Neuron (in vitro differentiated cells): ENCODE measurements around the gene GTF3C5.

Source experiments
- H2AFZ ChIP-seq: one replicate; pipeline ENCODE4 v1.6.1; 2013; ENCODE audit warnings: low read depth, mild to moderate bottlenecking, inconsistent platforms, low read length, moderate library complexity
- H3K27me3 ChIP-seq: one replicate; pipeline ENCODE4 v1.6.1; 2013; ENCODE audit warnings: low read length; ENCODE audit not compliant: insufficient read depth
- H3K36me3 ChIP-seq: one replicate; pipeline ENCODE4 v1.6.1; 2013; ENCODE audit warnings: low read length; ENCODE audit not compliant: insufficient read depth
- H3K4me1 ChIP-seq: one replicate; pipeline ENCODE4 v1.6.1; 2013; ENCODE audit warnings: low read length; ENCODE audit not compliant: insufficient read depth
- H3K4me3 ChIP-seq: 2 replicates; pipeline ENCODE4 v1.5.1; 2013; ENCODE audit warnings: mild to moderate bottlenecking, low read length, moderate library complexity
- H3K9me3 ChIP-seq: one replicate; pipeline ENCODE4 v1.6.1; 2013; ENCODE audit warnings: low read length

Gene GTF3C5, protein sequence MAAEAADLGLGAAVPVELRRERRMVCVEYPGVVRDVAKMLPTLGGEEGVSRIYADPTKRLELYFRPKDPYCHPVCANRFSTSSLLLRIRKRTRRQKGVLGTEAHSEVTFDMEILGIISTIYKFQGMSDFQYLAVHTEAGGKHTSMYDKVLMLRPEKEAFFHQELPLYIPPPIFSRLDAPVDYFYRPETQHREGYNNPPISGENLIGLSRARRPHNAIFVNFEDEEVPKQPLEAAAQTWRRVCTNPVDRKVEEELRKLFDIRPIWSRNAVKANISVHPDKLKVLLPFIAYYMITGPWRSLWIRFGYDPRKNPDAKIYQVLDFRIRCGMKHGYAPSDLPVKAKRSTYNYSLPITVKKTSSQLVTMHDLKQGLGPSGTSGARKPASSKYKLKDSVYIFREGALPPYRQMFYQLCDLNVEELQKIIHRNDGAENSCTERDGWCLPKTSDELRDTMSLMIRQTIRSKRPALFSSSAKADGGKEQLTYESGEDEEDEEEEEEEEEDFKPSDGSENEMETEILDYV

DNA sequence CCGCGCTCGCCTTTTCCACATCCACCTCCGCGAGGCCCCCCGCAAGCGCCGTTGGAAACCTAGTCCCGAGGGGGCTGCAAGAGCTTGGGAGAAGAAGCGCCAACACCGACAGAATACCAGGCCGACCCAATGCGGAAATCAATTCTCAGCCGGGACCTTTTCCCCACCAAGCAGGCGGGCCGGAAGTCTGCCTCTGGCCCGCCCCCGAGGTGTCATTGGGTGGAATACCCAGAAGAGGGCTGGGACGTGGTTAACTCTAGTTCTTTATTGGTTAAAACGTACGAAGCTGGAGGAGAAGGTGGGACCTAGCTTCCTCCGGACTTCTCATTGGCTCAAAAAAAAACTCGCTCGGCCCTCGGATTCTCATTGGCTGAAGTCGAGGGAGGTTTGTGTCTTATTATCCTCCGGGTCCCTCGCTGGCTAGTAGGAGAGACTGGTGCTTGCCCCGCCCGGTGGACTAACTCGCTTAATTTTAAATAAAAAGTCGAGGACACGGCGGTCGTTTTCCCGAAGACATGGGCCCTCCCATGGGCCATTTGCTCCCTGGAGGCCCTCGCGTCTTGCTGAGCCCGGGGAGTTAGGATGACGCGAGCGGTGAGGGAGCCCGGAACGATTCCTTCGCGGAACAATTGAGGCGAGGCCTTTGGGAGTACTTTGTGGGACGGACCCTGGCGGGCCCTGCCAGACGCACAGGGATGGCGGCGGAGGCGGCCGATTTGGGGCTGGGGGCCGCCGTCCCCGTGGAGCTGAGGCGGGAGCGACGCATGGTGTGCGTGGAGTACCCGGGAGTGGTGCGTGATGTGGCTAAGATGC is at the start of gene GTF3C5:
GTF3C5 (plus strand) TSS at position 681 of the 813 bp plus-strand sequence; CDS start at position 696, 15 bp downstream.
- Histone ChIP-seq H3K9me3 (peaks cover 12% of the 10 kb centered on the region), H2AFZ (peak within 1 kb of the TSS; percentile 78), H3K4me3 (peak within 1 kb of the TSS; percentile 98), H3K36me3 (peaks cover 20% of the 10 kb centered on the region), H3K27me3 (no peaks in the 10 kb centered on the region), H3K4me1 (peaks cover 20% of the 10 kb centered on the region)

- Histone ChIP-seq H3K9me3 (no peaks in the 10 kb centered on the region), H2AFZ (no peak overlapping the region), H3K4me3 (no peak overlapping the region), H3K36me3 (no peaks in the 10 kb centered on the region), H3K4me1 (no peaks in the 10 kb centered on the region), H3K27me3 (peaks cover 33% of the 10 kb centered on the region)
Measured at GRCh38 chr9:132982458-132982857, 48.3 kb upstream of the GTF3C5 start.

DNA sequence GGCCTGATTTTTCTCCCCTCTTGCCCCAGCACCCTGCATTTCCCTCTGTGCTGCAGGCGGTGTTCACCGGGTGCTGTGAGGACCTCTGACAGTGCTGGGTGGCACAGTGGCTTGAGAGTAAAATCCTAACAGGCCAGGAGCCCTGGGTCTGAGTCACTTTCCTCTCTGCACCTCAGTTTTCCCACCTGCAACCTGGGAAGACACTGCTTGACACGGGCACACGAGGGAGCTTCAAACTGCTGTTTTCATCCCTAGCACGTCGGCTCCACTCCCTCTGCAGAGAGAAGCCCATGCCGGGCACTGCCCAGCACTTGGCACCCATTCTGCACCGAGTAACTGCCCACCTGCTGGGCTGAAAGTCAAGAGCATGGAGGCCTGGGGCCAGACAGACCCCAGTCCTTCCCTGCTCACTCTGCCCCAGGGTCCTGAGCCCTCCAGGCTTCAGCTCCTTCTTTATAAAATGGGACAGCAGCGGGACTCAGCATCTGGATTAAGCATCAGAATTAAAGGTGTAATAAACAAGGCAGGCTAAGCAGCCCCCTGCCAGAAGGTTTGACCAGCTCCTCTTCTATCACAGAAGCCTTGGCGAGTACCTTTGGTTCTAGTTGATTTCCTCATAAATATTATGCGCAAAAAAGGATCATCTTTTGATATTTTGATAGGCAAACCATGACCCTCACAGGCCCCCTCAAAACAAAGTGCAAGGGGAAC is 47.2 kb upstream of the GTF3C5 start:
- Histone ChIP-seq H3K9me3 (no peaks in the 10 kb centered on the region), H3K4me3 (no peak overlapping the region), H3K4me1 (no peaks in the 10 kb centered on the region), H3K27me3 (peaks cover 33% of the 10 kb centered on the region), H3K36me3 (no peaks in the 10 kb centered on the region), H2AFZ (no peak overlapping the region)

DNA sequence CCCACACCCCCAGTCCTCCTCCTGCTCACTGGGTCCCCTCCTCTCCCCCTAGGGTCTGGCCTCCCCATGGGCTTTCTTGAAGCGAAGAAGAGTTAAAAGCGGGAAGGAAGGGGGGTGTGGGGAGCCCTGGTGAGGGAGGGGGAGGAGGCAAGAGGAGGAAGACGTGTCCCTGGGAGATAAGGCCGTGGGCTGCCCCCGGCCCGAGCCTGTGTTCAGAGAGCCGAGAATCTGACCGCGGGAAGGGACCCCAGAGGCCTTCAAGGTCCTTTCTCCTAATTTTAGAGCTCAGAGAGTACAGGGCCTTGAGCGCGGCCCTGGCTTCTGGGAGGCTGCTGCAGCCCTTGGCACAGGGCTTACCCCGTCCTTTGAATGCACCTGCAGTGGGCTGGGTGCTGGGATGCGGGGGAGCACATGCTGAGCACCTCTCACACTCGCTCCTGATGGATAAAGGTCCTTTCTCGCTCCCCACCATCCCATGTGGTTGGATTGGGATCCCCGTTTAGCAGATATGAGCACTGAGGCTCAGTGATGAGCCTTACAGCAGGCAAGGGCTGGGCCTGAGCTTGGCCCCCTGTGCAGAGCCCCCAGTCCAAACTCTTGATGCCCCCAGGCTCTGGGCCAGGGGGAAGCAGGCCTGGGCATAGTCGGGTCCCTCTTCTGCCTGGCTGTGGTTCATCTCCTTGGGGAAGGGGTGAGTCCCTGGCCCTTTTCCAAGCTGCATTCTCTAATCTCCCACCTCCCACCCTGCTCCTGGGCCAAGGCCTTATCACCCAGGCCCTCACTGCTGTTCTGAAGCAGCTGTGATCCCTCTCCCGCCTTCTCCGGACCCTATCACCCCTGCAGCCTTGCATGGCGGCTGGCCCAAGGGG is 46.4 kb upstream of the GTF3C5 start:
- Histone ChIP-seq H3K27me3 (peaks cover 29% of the 10 kb centered on the region), H3K9me3 (no peaks in the 10 kb centered on the region)

GRCh38 chr9:132985071-132985350 is 45.8 kb upstream of the GTF3C5 start:
- Histone ChIP-seq H3K27me3 (peaks cover 29% of the 10 kb centered on the region), H3K36me3 (no peaks in the 10 kb centered on the region)

More for the DNA sequence above, 46.4 kb upstream of the GTF3C5 start:
- Histone ChIP-seq H3K4me3 (no peak overlapping the region), H3K4me1 (no peaks in the 10 kb centered on the region), H2AFZ (no peak overlapping the region), H3K36me3 (no peaks in the 10 kb centered on the region)

GRCh38 chr9:132985489-132985888 is 45.3 kb upstream of the GTF3C5 start:
- Histone ChIP-seq H2AFZ (no peak overlapping the region), H3K9me3 (no peaks in the 10 kb centered on the region), H3K27me3 (peaks cover 29% of the 10 kb centered on the region), H3K36me3 (no peaks in the 10 kb centered on the region), H3K4me1 (no peaks in the 10 kb centered on the region), H3K4me3 (no peak overlapping the region)

More at GRCh38 chr9:132985071-132985350, 45.8 kb upstream of the GTF3C5 start:
- no peak overlapping the region for H3K4me3 ChIP-seq
- H3K9me3 ChIP-seq, result no peaks in the 10 kb centered on the region
- H3K4me1 ChIP-seq, result no peaks in the 10 kb centered on the region
- H2AFZ ChIP-seq, result no peak overlapping the region

DNA sequence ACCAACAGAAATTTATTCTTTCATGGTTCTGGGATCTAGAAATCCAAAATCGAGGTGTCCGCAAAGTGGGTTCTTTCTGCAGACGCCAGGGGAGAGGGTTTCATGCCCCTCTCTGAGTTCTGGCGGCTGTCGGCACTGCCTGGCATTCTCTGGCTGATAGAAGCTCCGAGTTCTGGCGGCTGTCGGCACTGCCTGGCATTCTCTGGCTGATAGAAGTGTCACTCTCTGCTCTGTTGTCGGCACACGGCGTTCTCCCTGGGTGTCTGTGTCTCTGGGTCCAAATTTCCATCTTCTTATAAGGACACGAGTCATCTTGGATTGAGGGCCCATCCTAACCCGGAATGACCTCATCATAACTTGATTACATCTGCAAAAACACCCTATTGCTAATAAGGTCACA is 44.7 kb upstream of the GTF3C5 start:
- Histone ChIP-seq H3K4me3 (no peak overlapping the region), H3K9me3 (no peaks in the 10 kb centered on the region), H3K4me1 (no peaks in the 10 kb centered on the region), H3K36me3 (no peaks in the 10 kb centered on the region), H2AFZ (no peak overlapping the region), H3K27me3 (peaks cover 29% of the 10 kb centered on the region)

- H3K4me1 ChIP-seq, result no peaks in the 10 kb centered on the region
- H3K27me3 ChIP-seq, result peaks cover 32% of the 10 kb centered on the region
- no peak overlapping the region for H2AFZ ChIP-seq
- no peaks in the 10 kb centered on the region for H3K36me3 ChIP-seq
- no peak overlapping the region for H3K4me3 ChIP-seq
- H3K9me3 ChIP-seq, result no peaks in the 10 kb centered on the region
Measured at GRCh38 chr9:132986640-132987620, 43.9 kb upstream of the GTF3C5 start.

GRCh38 chr9:132988244-132989013 is 42.4 kb upstream of the GTF3C5 start:
- H3K9me3 ChIP-seq, result no peaks in the 10 kb centered on the region
- no peaks in the 10 kb centered on the region for H3K36me3 ChIP-seq
- peaks cover 35% of the 10 kb centered on the region for H3K27me3 ChIP-seq
- H3K4me3 ChIP-seq, result no peak overlapping the region
- no peak overlapping the region for H2AFZ ChIP-seq
- H3K4me1 ChIP-seq, result no peaks in the 10 kb centered on the region

DNA sequence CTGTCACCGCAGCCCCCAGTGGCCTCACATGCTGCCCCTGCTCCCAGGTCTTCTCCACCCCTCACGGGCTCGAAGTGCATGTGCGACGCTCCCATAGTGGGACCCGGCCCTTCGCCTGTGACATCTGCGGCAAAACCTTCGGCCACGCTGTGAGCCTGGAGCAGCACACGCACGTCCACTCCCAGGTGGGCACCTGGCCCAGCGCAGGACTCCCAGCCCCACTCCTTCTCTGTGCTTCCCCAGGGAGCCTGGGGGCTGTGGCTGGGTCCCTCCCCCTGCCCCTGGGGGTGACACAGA is 41.8 kb upstream of the GTF3C5 start:
- Histone ChIP-seq H3K9me3 (no peaks in the 10 kb centered on the region), H3K36me3 (no peaks in the 10 kb centered on the region), H3K4me1 (no peaks in the 10 kb centered on the region), H2AFZ (no peak overlapping the region), H3K4me3 (no peak overlapping the region), H3K27me3 (peaks cover 37% of the 10 kb centered on the region)

DNA sequence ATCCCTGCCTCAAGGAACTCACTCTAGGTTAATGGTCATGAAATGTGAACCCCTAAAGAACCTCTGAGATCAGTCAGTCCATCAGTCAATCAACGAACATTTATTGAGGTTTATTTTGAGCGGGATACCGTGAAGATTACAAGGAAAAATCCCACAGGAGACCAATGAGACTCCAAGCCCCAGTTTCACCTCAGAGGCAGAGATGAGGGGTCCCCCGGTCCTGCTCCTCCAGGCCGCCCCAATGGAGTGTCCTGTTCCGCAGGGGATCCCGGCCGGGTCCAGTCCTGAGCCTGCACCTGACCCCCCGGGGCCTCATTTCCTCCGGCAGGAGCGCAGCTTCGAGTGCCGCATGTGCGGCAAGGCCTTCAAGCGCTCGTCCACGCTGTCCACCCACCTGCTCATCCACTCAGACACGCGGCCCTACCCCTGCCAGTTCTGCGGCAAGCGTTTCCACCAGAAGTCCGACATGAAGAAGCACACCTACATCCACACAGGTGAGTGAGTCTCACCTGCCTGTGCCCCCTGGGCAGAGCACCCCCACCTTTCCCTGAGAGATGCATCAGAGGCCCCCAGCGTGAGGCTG is 41.3 kb upstream of the GTF3C5 start:
- H3K9me3 ChIP-seq, result no peaks in the 10 kb centered on the region
- no peaks in the 10 kb centered on the region for H3K36me3 ChIP-seq
- peaks cover 38% of the 10 kb centered on the region for H3K27me3 ChIP-seq
- H3K4me3 ChIP-seq, result no peak overlapping the region
- peaks cover 1% of the 10 kb centered on the region for H3K4me1 ChIP-seq
- H2AFZ ChIP-seq, result no peak overlapping the region
